ENCODE results near the gene ZNF766.
A peak's percentile ranks its signal among the peaks of the same experiment; 100 is the strongest.
"Not testable (repeated sequence)": the region's sequence is repeated elsewhere in the genome, so short reads cannot be mapped to it uniquely, and the experiment has no call there.

Gene ZNF766

GRCh38 chr19:52277471-52277870 is 8.1 kb downstream of the ZNF766 start:
- no peak for DNase-seq

- DNase-seq, result no peak
These were observed 16.9 kb downstream of the ZNF766 start for GRCh38 chr19:52286256-52286655.

GRCh38 chr19:52291781-52292180 is 22.4 kb downstream of the ZNF766 start:
- no peak for DNase-seq

- DNase-seq, result not testable (repeated sequence)
These were observed 23.6 kb downstream of the ZNF766 start for GRCh38 chr19:52292946-52293345.

- no peak for DNase-seq
These were observed 27.0 kb downstream of the ZNF766 start for GRCh38 chr19:52296400-52296772.

- peak; percentile 71 for DNase-seq
These were observed 27.6 kb downstream of the ZNF766 start, which contains the start of gene ZNF480 for GRCh38 chr19:52296773-52297600. ZNF480 (plus strand) TSS chr19:52297169; CDS start chr19:52300413, 3,244 bp downstream.

GRCh38 chr19:52297601-52298364 is 28.4 kb downstream of the ZNF766 start:
- DNase-seq, result no peak

- DNase-seq, result peak; percentile 7
These were observed 37.9 kb downstream of the ZNF766 start for GRCh38 chr19:52307275-52307674.

GRCh38 chr19:52322429-52322828 is 53.0 kb downstream of the ZNF766 start:
- no peak for DNase-seq

GRCh38 chr19:52331757-52332156 is 62.4 kb downstream of the ZNF766 start:
- no peak for DNase-seq

- DNase-seq, result no peak
These were observed 66.4 kb downstream of the ZNF766 start for GRCh38 chr19:52335768-52336116.

- DNase-seq, result peak; percentile 89
These were observed 66.9 kb downstream of the ZNF766 start, which contains the start of gene ZNF610 for GRCh38 chr19:52336117-52336790. ZNF610 (plus strand) TSS chr19:52336243; CDS start chr19:52349173, 12,930 bp downstream.

GRCh38 chr19:52336791-52337381 is 67.5 kb downstream of the ZNF766 start:
- no peak for DNase-seq

- DNase-seq, result not testable (repeated sequence)
These were observed 69.6 kb downstream of the ZNF766 start for GRCh38 chr19:52339022-52339421.

- peak; percentile 30 for DNase-seq
These were observed 74.2 kb downstream of the ZNF766 start for GRCh38 chr19:52343548-52343947.

GRCh38 chr19:52345162-52345561 is 75.8 kb downstream of the ZNF766 start:
- DNase-seq, result no peak
